ENCODE results near the gene TNFAIP8. TPM values are rescaled to one million over a fixed set of nuclear protein-coding genes. Genes with fewer than 3 reads are reported as not detected.

Gene TNFAIP8
- total and polyA plus RNA-seq, 2 of the 13 experiments (the other 11 are each of a cell fraction or from before 2014, with no cell fraction given) = 6.4 to 11.2 TPM

GRCh38 chr5:119327018-119327417, 28.8 kb upstream of the TNFAIP8 start (continued):
- no peak for TF ChIP-seq TFE3 (CRISPR knock-in tag; IDR thresholded peaks at IDR 0.05)
- TF ChIP-seq MXD4 (CRISPR knock-in tag; IDR thresholded peaks at IDR 0.05) = no peak
- no peak for TF ChIP-seq ZNF556 (CRISPR knock-in tag; IDR thresholded peaks at IDR 0.05; ENCODE audit: borderline replicate concordance)

- no peak for FAIRE-seq
- H3K36me3 ChIP-seq (replicated peaks in 1 of 2; ENCODE audit: control insufficient read depth in 1 of 2, insufficient read depth in 2 of 2, low read length in 2 of 2) = no peaks in the 10 kb centered on the region
- ChIA-PET POLR2A (no interaction called here), CTCF (ENCODE audit: low intra/inter-chr PET ratio, low total read pairs) (no interaction called here)
- DNase-seq (ENCODE audit: low spot score) = no peak
- no peak for TF ChIP-seq ZNF501 (CRISPR knock-in tag; IDR thresholded peaks at IDR 0.05)
- TF ChIP-seq ZNF207 (IDR thresholded peaks at IDR 0.05; ENCODE audit: borderline replicate concordance) = no peak
- no peak for TF ChIP-seq GATAD1 (CRISPR knock-in tag; IDR thresholded peaks at IDR 0.05)
- TF ChIP-seq DNMT1 (CRISPR knock-in tag; IDR thresholded peaks at IDR 0.05) = no peak
- ATAC-seq = no peak
- no peak overlapping the region for H3K4me3 ChIP-seq (replicated peaks in 1 of 3; ENCODE audit: insufficient read depth in 1 of 3, low read depth in 2 of 3, low read length in 3 of 3)
- in situ Hi-C loops (cut with HindIII; ENCODE audit: extremely low pct_ligation_motif_present, low pct_unique_long_range_greater_than_20kb) (no loop called here), intact Hi-C loops (cut with micrococcal nuclease; ENCODE audit: unreplicated experiment) (no loop called here)
- no TSS peak for BruUV-seq (replicated peaks)
- peaks cover 6% of the 10 kb centered on the region for H3K4me1 ChIP-seq (ENCODE audit: insufficient read depth, low read length)
- no peaks in the 10 kb centered on the region for H3K9me3 ChIP-seq (ENCODE audit: low read length)
- 98% methylated on average over 10 of the region's 10 CpGs for WGBS (ENCODE audit: low lambda C conversion rate)
- H3K9ac ChIP-seq (ENCODE audit: insufficient read depth, low read depth, low read length) = no peak overlapping the region
- no peaks in the 10 kb centered on the region for H4K20me1 ChIP-seq (ENCODE audit: insufficient read depth, low read length)
- no peaks in the 10 kb centered on the region for H3K79me2 ChIP-seq (ENCODE audit: insufficient read depth, low read length)
- no peak overlapping the region for H3K27ac ChIP-seq (ENCODE audit: extremely low read length, insufficient read depth, low read length)
- no peaks in the 10 kb centered on the region for H3K27me3 ChIP-seq (ENCODE audit: control insufficient read depth in 1 of 2, insufficient read depth in 2 of 2, low read length in 2 of 2)
- H3K4me2 ChIP-seq (ENCODE audit: low read depth, low read length) = no peak overlapping the region
- no peak overlapping the region for H2AFZ ChIP-seq (ENCODE audit: low read length)
Observed at GRCh38 chr5:119328753-119329602, 26.8 kb upstream of the TNFAIP8 start.

All from HepG2 (cell line).